K562 (cell line): ENCODE results near the gene ASCC1. TPM values are rescaled to one million over a fixed set of nuclear protein-coding genes. Genes with fewer than 3 reads are reported as not detected.
A peak's percentile ranks its signal among the peaks of the same experiment; 100 is the strongest.

Experiments
- BCOR ChIP-seq: fragments of 450-650 bp; IDR thresholded peaks from 2 replicates; pipeline ENCODE4 v1.6.1; 2016
- EP400 ChIP-seq: fragments of 450-650 bp; IDR thresholded peaks from 2 replicates; pipeline ENCODE4 v1.6.1; 2017; ENCODE audit warnings: antibody characterized with exemption, mild to moderate bottlenecking, moderate library complexity
- HNRNPH1 ChIP-seq: fragments of 200-400 bp; formaldehyde crosslinking; optimal IDR thresholded peaks from 2 replicates; pipeline ENCODE3; 2017; ENCODE audit warnings: low read depth, mild to moderate bottlenecking, low read length, moderate library complexity
- MCM3 ChIP-seq: fragments of 450-650 bp; IDR thresholded peaks from 2 replicates; pipeline ENCODE4 v1.6.1; 2016
- NUFIP1 ChIP-seq: fragments of 450-650 bp; IDR thresholded peaks from 2 replicates; pipeline ENCODE4 v1.6.1; 2018; ENCODE audit not compliant: partially characterized antibody
- POLR2AphosphoS5 ChIP-seq: IDR thresholded peaks from 2 replicates; pipeline ENCODE4 v1.6.1; 2011; ENCODE audit warnings: mild to moderate bottlenecking, low read depth, low read length, moderate library complexity; ENCODE audit not compliant: control insufficient read depth, insufficient read depth
- PRMT5 ChIP-seq: sonication (generic); formaldehyde crosslinking; IDR thresholded peaks from 2 replicates; pipeline ENCODE4 v1.5.0; 2020; ENCODE audit warnings: missing genetic modification reagents
- RBM34 ChIP-seq: fragments of 200-400 bp; formaldehyde crosslinking; IDR thresholded peaks from 2 replicates; pipeline ENCODE4 v1.6.1; 2018; ENCODE audit warnings: low read length, borderline replicate concordance; ENCODE audit not compliant: insufficient read depth
- RBM39 ChIP-seq: fragments of 200-400 bp; formaldehyde crosslinking; optimal IDR thresholded peaks from 2 replicates; pipeline ENCODE3; 2018; ENCODE audit warnings: low read depth, low read length
- SPI1 ChIP-seq: IDR thresholded peaks from 2 replicates; pipeline ENCODE4 v1.6.1; 2011; ENCODE audit warnings: low read depth, low read length, control low read depth, borderline replicate concordance
- TOE1 ChIP-seq, 2 experiments: fragments of 450-650 bp in 1 of 2; sonication (generic) in 1 of 2; formaldehyde crosslinking in 1 of 2; IDR thresholded peaks; 2 replicates each; pipeline versions ENCODE4 v1.7.1 to v1.8.0; 2016 to 2022; ENCODE audit warnings: borderline replicate concordance in 2 of 2, mild to moderate bottlenecking in 2 of 2, antibody characterized with exemption in 1 of 2, inconsistent platforms in 1 of 2, low read depth in 1 of 2, missing genetic modification reagents in 1 of 2, moderate library complexity in 1 of 2
- ZNF280B ChIP-seq: fragments of 250-450 bp; sonication (Bioruptor Pico); IDR thresholded peaks from 2 replicates; pipeline ENCODE4 v1.5.1; 2021; ENCODE audit warnings: mild to moderate bottlenecking
- ZNF3 ChIP-seq: fragments of 250-450 bp; sonication (Bioruptor Pico); IDR thresholded peaks from 2 replicates; pipeline ENCODE4 v1.5.0; 2021; ENCODE audit warnings: mild to moderate bottlenecking, moderate library complexity
- ZNF347 ChIP-seq: fragments of 450-650 bp; formaldehyde crosslinking; IDR thresholded peaks from 2 replicates; pipeline ENCODE4 v1.4.0; 2020; ENCODE audit warnings: low read depth, mild to moderate bottlenecking, moderate library complexity
- ZNF586 ChIP-seq: fragments of 450-650 bp; formaldehyde crosslinking; conservative IDR thresholded peaks from 2 replicates; pipeline ENCODE4 v1.4.0; 2020; ENCODE audit warnings: mild to moderate bottlenecking, moderate library complexity
- ZNF766 ChIP-seq: fragments of 200-800 bp; sonication (Bioruptor generic); conservative IDR thresholded peaks from 2 replicates; pipeline ENCODE4 v1.6.1; 2016; ENCODE audit warnings: missing genetic modification characterization, missing compliant biosample characterization
- polyA plus RNA-seq, 8 experiments: library from polyadenylated mRNA; depleted of rRNA in 4 of 8; stranded (reverse) in 5 of 8; unstranded in 3 of 8; fragments of >200 nt; fragmentation: Nextera tagmentation in 2 of 8; fragmentation: Illumina TruSeq in 1 of 8; extraction: Ambion mirVana in 2 of 8; extraction: Trizol in 1 of 8; gene quantifications; 2 replicates each; pipeline versions ENCODE4 v1.2.1 to v1.2.3, GENCODE V29; 2011 to 2014; ENCODE audit warnings: inconsistent platforms in 1 of 8, missing spikeins in 1 of 8
- total RNA-seq, 7 experiments: library from RNA; depleted of rRNA in 6 of 7; stranded (reverse); fragments of >200 nt in 6 of 7; fragmentation: Illumina TruSeq in 2 of 7; extraction: Trizol in 2 of 7; gene quantifications; 2 replicates each; pipeline versions ENCODE4 v1.2.1 to v1.2.3, GENCODE V29; 2011 to 2021; ENCODE audit warnings: low replicate concordance in 1 of 7
- TF ChIP-seq, protein P1 (sequence below): fragments of 200-400 bp; formaldehyde crosslinking; IDR thresholded peaks from 2 replicates; pipeline ENCODE4 v1.6.1; 2017; ENCODE audit warnings: mild to moderate bottlenecking, low read depth, low read length, moderate library complexity
- TF ChIP-seq, protein P2 (sequence below): sonication (generic); formaldehyde crosslinking; IDR thresholded peaks from 2 replicates; pipeline ENCODE4 v1.9.0; 2022; ENCODE audit warnings: mild to moderate bottlenecking, missing genetic modification reagents
- TF ChIP-seq, protein P3 (sequence below): fragments of 250-450 bp; sonication (Bioruptor Pico); IDR thresholded peaks from 2 replicates; pipeline ENCODE4 v1.4.0; 2020; ENCODE audit warnings: mild to moderate bottlenecking, moderate library complexity
- TF ChIP-seq, protein P4 (sequence below): sonication (generic); formaldehyde crosslinking; IDR thresholded peaks from 2 replicates; pipeline ENCODE4 v1.8.1; 2022; ENCODE audit warnings: missing genetic modification reagents

ASCC1 gene
- total and polyA plus RNA-seq, 9 of the 15 experiments (the other 6 are each of a cell fraction or from before 2014, with no cell fraction given): 31.7 to 73.3 (median 52.8) TPM

GRCh38 chr10:72260239-72260975, 44.3 kb upstream of the ASCC1 start (continued):
- TF ChIP-seq MCM3 (no peak), ZNF280B (CRISPR knock-in tag) (no peak), ZNF3 (CRISPR knock-in tag) (no peak), ZNF347 (no peak), ZNF586 (no peak), PRMT5 (CRISPR knock-in tag) (no peak), ZNF766 (CRISPR knock-in tag) (0 out of 2 replicates have a peak, but pooled peaks have one; percentile 14), POLR2AphosphoS5 (peak; percentile 47; the same call in 1 of the 2 replicates), NUFIP1 (no peak), TOE1 (IDR thresholded peaks at IDR 0.05; ENCODE audit: borderline replicate concordance) (peak; percentile 80), TOE1 (CRISPR knock-in tag; IDR thresholded peaks at IDR 0.05; ENCODE audit: borderline replicate concordance, low read depth) (no peak), RBM34 (no peak), RBM39 (no peak), BCOR (no peak; the same call in 1 of the 2 replicates), EP400 (no peak; the same call in none of the 2 replicates), HNRNPH1 (no peak), SPI1 (no peak)
- TF ChIP-seq, protein P1, sequence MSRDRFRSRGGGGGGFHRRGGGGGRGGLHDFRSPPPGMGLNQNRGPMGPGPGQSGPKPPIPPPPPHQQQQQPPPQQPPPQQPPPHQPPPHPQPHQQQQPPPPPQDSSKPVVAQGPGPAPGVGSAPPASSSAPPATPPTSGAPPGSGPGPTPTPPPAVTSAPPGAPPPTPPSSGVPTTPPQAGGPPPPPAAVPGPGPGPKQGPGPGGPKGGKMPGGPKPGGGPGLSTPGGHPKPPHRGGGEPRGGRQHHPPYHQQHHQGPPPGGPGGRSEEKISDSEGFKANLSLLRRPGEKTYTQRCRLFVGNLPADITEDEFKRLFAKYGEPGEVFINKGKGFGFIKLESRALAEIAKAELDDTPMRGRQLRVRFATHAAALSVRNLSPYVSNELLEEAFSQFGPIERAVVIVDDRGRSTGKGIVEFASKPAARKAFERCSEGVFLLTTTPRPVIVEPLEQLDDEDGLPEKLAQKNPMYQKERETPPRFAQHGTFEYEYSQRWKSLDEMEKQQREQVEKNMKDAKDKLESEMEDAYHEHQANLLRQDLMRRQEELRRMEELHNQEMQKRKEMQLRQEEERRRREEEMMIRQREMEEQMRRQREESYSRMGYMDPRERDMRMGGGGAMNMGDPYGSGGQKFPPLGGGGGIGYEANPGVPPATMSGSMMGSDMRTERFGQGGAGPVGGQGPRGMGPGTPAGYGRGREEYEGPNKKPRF: no peak
- TF ChIP-seq, protein P2, sequence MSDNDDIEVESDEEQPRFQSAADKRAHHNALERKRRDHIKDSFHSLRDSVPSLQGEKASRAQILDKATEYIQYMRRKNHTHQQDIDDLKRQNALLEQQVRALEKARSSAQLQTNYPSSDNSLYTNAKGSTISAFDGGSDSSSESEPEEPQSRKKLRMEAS (CRISPR knock-in tag): peak; percentile 19; the same call in 1 of the 2 replicates
- TF ChIP-seq, protein P3, sequence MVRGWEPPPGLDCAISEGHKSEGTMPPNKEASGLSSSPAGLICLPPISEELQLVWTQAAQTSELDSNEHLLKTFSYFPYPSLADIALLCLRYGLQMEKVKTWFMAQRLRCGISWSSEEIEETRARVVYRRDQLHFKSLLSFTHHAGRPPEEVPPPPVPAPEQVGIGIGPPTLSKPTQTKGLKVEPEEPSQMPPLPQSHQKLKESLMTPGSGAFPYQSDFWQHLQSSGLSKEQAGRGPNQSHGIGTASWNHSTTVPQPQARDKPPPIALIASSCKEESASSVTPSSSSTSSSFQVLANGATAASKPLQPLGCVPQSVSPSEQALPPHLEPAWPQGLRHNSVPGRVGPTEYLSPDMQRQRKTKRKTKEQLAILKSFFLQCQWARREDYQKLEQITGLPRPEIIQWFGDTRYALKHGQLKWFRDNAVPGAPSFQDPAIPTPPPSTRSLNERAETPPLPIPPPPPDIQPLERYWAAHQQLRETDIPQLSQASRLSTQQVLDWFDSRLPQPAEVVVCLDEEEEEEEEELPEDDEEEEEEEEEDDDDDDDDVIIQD (CRISPR knock-in tag): 0 out of 2 replicates have a peak, but pooled peaks have one; percentile 66
- TF ChIP-seq, protein P4, sequence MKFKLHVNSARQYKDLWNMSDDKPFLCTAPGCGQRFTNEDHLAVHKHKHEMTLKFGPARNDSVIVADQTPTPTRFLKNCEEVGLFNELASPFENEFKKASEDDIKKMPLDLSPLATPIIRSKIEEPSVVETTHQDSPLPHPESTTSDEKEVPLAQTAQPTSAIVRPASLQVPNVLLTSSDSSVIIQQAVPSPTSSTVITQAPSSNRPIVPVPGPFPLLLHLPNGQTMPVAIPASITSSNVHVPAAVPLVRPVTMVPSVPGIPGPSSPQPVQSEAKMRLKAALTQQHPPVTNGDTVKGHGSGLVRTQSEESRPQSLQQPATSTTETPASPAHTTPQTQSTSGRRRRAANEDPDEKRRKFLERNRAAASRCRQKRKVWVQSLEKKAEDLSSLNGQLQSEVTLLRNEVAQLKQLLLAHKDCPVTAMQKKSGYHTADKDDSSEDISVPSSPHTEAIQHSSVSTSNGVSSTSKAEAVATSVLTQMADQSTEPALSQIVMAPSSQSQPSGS (CRISPR knock-in tag): no peak
